ENCODE results near the gene CHCHD10. TPM values are rescaled to one million over a fixed set of nuclear protein-coding genes. Genes with fewer than 3 reads are reported as not detected.

Gene CHCHD10
- total and polyA plus RNA-seq, 2 of the 13 experiments (the other 11 are each of a cell fraction or from before 2014, with no cell fraction given) = 37.0 to 62.8 TPM

DNA sequence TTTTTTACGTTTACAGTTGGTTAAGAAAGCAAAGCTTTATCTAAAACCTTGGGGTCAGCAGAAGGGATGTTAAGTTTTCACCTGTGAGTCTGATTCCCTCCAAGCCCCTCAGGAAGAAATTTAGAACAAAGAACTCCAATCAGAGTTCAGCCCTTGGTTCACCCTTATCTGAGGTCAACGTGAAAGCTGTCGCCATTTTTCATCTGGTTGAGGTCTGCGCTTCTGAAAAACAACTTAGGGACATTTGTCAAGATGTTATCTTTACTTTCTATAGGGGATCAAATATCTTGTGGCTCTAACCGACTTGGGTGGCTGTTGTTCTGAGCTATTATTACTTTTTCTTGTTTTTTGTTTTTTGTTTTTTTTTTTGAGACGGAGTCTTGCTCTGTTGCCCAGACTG is 46.9 kb downstream of the CHCHD10 start (continued):
- TF ChIP-seq, protein P1, sequence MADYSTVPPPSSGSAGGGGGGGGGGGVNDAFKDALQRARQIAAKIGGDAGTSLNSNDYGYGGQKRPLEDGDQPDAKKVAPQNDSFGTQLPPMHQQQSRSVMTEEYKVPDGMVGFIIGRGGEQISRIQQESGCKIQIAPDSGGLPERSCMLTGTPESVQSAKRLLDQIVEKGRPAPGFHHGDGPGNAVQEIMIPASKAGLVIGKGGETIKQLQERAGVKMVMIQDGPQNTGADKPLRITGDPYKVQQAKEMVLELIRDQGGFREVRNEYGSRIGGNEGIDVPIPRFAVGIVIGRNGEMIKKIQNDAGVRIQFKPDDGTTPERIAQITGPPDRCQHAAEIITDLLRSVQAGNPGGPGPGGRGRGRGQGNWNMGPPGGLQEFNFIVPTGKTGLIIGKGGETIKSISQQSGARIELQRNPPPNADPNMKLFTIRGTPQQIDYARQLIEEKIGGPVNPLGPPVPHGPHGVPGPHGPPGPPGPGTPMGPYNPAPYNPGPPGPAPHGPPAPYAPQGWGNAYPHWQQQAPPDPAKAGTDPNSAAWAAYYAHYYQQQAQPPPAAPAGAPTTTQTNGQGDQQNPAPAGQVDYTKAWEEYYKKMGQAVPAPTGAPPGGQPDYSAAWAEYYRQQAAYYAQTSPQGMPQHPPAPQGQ (CRISPR knock-in tag; IDR thresholded peaks at IDR 0.05; ENCODE audit: borderline replicate concordance) = no peak
- TF ChIP-seq ZNF326 (CRISPR knock-in tag; IDR thresholded peaks at IDR 0.05; ENCODE audit: borderline replicate concordance) (no peak), RFX5 (IDR thresholded peaks at IDR 0.05; ENCODE audit: low read depth, low read length) (no peak)

DNA sequence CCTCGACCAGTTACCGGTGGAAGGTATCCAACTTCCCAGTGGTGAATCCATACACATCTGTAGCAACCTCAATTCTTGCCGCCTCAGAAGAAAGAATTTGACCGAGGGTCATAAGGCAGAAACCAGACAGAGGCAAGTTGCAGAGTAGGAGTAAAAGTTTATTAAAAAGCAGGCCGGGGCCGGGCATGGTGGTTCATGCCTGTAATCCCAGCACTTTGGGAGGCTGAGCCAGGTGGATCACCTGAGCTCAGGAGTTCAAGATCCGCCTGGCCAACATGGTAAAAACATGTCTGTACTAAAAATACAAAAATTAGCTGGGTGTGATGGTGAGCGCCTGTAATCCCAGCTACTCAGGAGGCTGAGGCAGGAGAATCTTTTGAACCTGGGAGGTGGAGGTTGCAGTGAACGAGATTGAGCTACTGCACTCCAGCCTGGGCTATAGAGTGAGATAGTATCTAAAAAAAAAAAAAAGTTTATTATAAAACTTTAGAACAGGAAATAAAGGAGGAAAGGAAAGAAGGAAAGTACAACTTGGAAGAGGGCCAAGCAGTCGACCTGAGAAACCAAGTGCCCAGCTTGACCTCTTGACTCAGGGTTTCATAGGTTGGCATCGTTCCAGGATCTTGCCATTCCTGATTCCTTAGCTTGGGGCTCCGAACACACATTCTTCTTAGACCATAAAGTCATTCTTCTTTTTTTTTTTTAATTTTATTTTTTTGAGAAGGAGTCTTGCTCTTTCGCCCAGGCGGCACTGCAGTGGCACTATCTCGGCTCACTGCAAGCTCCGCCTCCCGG is 49.2 kb downstream of the CHCHD10 start:
- H3K9ac ChIP-seq (ENCODE audit: insufficient read depth, low read depth, low read length) = no peak overlapping the region
- no TSS peak for BruUV-seq (replicated peaks)
- no peak for FAIRE-seq
- TF ChIP-seq, protein P2, sequence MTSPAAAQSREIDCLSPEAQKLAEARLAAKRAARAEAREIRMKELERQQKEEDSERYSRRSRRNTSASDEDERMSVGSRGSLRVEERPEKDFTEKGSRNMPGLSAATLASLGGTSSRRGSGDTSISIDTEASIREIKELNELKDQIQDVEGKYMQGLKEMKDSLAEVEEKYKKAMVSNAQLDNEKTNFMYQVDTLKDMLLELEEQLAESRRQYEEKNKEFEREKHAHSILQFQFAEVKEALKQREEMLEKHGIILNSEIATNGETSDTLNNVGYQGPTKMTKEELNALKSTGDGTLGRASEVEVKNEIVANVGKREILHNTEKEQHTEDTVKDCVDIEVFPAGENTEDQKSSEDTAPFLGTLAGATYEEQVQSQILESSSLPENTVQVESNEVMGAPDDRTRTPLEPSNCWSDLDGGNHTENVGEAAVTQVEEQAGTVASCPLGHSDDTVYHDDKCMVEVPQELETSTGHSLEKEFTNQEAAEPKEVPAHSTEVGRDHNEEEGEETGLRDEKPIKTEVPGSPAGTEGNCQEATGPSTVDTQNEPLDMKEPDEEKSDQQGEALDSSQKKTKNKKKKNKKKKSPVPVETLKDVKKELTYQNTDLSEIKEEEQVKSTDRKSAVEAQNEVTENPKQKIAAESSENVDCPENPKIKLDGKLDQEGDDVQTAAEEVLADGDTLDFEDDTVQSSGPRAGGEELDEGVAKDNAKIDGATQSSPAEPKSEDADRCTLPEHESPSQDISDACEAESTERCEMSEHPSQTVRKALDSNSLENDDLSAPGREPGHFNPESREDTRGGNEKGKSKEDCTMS (CRISPR knock-in tag; conservative IDR thresholded peaks at IDR 0.05) = no peak
- no peak for TF ChIP-seq CC2D1A (CRISPR knock-in tag; IDR thresholded peaks at IDR 0.05)
- H3K4me3 ChIP-seq (replicated peaks in 1 of 3; ENCODE audit: insufficient read depth in 1 of 3, low read depth in 2 of 3, low read length in 3 of 3) = no peak overlapping the region
- 70% methylated on average over 17 of the region's 17 CpGs for WGBS (ENCODE audit: low lambda C conversion rate)
- H3K27ac ChIP-seq (ENCODE audit: extremely low read length, insufficient read depth, low read length) = no peak overlapping the region
- H3K36me3 ChIP-seq (replicated peaks in 1 of 2; ENCODE audit: control insufficient read depth in 1 of 2, insufficient read depth in 2 of 2, low read length in 2 of 2) = peaks cover 1 to 9% of the 10 kb centered on the region in 2 experiments; a peak in 2 of 5 replicates
- ChIA-PET CTCF (ENCODE audit: low intra/inter-chr PET ratio, low total read pairs) (no interaction called here), POLR2A (interaction anchor here (0.7 kb wide), 1 partner anchor 151 kb away, joined by 4 read pairs; no protein-coding TSS in a partner anchor)
- H3K27me3 ChIP-seq (ENCODE audit: control insufficient read depth in 1 of 2, insufficient read depth in 2 of 2, low read length in 2 of 2) = no peaks in the 10 kb centered on the region
- intact Hi-C loops (cut with micrococcal nuclease; ENCODE audit: unreplicated experiment) = no loop called here
- DNase-seq (ENCODE audit: low spot score) = no peak
- no peak for ATAC-seq
- in situ Hi-C loops (cut with HindIII; ENCODE audit: extremely low pct_ligation_motif_present, low pct_unique_long_range_greater_than_20kb) = no loop called here
- no peaks in the 10 kb centered on the region for H4K20me1 ChIP-seq (ENCODE audit: insufficient read depth, low read length)
- no peak overlapping the region for H2AFZ ChIP-seq (ENCODE audit: low read length)
- H3K4me2 ChIP-seq (ENCODE audit: low read depth, low read length) = no peak overlapping the region
- peaks cover 28% of the 10 kb centered on the region for H3K4me1 ChIP-seq (ENCODE audit: insufficient read depth, low read length)
- peaks cover 6% of the 10 kb centered on the region for H3K79me2 ChIP-seq (ENCODE audit: insufficient read depth, low read length)
- no peaks in the 10 kb centered on the region for H3K9me3 ChIP-seq (ENCODE audit: low read length)
